ENCODE results near the gene RABL6.
"Not testable (repeated sequence)": the region's sequence is repeated elsewhere in the genome, so short reads cannot be mapped to it uniquely, and the experiment has no call there.

RABL6 gene

DNA sequence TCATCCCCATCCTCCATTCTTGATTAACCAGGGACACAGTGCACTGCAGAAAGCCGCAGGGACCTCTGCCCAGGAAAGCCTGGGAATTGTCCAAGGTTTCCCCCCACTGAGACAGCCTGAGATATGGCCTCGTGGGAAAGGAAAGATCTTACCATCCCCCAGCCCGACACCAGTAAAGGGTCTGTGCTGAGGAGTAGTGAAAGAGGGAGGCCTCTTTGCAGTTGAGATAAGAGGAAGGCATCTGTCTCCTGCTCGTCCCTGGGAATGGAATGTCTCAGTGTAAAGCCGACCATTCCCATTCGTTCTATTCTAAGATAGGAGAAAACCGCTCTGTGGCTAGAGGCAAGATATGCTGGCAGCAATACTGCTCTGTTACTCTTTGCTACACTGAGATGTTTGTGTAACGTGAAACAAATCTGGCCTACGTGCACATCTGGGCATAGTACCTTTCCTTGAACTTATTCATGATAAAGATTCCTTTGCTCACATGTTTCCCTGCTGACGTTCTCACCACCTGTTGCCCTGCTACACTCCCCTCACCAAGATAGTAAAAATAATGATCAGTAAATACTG lies 10.9 kb upstream of the RABL6 start:
- DNase-seq = peak; percentile 53

DNA sequence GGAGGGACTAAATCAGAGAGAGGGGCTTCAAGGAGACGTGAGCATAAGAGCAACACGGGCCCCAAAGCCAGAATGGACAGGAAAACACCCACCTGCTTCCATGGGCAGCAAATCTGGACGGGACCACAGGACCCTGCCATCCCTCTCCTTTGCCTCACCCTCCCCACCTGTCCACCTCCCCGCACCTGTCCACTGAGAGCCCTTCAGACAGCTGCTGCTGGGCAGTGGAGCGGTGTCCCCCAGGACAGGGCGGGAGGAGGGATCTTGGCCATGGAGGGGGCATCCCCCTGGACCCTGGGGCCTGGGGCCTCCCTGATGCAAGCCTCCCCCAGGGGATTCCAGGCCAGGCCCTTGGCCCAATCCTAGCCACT lies 9.1 kb upstream of the RABL6 start:
- DNase-seq = no peak

DNA sequence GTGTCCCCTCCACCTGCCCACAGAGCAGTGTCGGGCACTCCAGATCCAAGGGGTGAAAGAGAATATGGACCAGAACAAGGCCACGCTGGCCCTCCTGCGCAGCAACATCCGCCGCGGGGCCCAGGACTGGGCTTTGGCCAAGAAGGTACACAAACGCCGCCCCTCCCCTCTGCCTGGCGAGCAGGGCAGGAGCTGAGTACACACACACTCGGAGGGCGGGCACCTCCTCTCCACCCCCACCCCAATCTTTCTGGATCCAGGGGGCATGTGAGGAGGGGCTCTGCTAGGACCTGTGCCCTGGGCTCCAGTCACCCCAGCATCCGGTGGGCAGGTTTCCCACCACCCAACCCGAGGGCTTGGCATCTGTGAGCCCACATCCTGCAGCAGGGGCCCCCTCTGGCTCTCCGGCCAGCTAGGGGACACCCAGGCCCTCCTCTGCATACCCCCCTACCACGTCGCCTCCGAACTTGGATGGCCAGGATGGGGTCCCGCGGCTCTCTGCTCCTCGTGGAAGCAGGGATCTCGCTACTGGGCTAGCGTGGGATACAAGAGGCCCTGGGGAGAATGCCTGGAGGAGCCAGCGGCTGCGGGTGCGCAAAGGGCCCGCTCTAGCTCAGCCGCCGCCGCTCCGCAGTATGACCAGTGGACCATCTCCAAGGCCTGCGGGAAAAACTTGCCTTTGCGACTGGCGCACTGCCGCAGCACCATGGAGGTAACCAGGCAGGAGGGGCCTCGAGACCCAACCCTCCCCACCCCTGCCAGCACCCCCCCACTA lies 8.5 kb upstream of the RABL6 start:
- DNase-seq = no peak

DNA sequence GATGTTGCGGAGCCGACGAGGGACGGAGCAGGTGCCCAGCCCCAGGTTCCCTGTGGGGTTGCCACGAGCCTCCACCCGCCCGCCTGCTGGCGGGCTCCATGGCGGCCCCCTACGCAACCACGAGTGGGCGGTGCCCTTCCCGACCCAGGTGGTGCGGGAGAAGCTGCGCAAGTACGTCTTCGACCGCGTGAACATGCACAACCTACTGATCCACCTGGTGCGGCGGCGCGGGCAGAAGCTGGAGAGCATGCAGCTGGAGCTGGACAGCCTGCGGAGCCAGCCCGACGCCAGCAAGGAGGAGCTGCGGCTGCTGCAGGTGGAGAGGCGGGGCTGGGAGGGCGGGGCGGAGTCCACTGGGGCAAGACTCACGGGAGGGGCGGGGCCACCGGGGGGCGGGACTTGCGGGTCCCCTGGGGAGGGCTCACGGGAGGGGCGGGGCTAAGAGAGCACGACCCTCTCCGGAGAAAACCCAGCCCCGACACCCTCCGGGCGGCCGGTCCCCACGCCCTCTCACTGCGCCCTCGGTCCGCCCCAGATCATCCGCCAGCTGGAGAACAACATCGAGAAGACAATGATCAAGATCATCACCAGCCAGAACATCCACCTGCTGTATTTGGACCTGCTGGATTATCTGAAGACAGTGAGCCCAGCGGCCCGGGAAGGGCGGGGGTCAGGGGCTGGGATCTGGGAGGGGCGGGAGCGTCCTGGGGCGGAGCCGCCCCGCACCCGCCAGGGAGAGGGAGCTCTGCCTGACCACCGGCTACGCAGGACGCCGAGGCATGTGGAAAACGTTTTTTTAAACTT lies 7.7 kb upstream of the RABL6 start:
- DNase-seq = peak; percentile 96

DNA sequence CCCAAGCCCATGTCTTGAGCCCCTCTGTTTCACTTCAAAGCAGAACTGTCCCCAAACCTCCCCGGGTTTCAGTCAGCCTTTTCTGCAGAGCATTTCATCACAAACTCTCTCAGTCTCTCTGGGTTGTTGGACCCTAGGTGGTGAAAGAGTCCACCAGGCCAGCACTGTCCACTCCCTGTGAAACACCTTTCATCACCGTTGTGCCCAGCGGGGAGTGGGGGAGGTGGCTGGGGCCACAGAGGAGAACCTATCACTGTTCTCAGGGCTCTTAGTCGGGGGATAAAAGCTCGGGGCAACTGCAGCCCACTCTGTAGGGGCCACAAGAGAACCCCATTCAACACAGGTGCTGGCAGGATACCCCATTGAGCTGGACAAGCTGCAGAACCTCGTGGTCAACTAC lies 5.4 kb upstream of the RABL6 start:
- no peak for DNase-seq

DNA sequence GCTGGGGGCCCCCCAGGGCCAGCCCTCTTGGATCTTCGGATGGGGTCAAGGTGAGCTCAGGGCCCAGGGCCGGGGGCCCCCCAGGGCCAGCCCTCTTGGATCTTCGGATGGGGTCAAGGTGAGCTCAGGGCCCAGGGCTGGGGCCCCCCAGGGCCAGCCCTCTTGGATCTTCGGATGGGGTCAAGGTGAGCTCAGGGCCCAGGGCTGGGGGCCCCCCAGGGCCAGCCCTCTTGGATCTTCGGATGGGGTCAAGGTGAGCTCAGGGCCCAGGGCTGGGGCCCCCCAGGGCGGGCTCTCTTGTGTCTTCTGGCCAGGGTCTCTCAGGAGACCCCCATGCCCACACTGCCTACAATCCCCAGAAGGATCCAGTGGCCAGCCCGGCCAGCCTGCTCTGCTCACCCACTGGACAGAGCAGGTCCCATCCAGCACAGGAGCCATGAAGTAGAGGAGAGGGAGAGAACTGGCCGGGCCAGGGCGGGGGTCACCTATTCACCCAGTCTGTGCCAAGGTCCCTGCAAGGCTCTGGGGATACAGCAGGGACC lies 4.7 kb upstream of the RABL6 start:
- not testable (repeated sequence) for DNase-seq

DNA sequence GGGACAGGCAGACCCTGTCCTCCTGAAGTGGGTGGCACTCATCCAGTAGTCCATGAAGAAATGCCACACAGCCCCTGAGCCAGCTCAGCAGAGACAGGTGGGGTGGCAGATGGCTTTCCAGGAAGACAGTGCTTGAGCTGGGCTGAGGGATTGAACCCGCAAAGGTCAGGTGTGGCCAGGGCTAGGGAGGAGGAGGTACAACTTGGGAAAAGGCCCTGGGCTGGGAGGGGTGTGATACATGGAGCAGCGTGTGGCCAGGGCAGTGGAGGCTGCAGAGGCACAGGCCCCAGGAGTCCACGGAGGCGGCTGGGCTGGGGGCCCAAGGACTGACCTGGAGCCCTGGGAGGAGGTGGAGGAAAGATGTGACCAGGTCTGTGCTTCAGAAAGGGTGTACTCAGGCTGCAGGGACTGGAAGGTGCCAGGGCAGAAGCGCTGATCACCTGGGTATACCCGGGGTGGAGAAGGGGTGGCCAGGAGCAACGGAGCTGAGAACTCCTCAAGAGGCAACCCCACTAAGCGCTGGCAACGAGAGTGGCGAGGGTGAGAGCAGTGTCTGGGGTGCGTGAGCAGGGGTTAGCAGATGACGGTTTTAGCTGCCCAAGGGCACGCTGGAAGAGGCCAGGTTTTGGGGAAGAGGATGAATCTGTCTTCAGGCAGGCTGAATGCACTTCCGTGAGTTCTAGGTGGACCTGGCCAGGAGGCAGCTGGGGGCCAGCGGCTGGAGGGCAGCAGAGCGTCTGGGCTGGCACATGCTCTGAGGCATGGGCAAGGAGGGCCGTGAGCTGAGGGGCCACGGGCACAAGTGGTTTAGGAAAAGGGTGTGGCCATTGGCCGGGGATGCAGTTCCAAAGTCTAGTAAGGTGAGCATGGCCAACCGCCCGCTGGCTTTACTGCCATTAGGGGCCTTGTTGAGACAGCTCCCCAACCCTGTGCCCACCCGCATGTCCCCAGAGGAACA lies 3.9 kb upstream of the RABL6 start:
- DNase-seq = peak; percentile 41

DNA sequence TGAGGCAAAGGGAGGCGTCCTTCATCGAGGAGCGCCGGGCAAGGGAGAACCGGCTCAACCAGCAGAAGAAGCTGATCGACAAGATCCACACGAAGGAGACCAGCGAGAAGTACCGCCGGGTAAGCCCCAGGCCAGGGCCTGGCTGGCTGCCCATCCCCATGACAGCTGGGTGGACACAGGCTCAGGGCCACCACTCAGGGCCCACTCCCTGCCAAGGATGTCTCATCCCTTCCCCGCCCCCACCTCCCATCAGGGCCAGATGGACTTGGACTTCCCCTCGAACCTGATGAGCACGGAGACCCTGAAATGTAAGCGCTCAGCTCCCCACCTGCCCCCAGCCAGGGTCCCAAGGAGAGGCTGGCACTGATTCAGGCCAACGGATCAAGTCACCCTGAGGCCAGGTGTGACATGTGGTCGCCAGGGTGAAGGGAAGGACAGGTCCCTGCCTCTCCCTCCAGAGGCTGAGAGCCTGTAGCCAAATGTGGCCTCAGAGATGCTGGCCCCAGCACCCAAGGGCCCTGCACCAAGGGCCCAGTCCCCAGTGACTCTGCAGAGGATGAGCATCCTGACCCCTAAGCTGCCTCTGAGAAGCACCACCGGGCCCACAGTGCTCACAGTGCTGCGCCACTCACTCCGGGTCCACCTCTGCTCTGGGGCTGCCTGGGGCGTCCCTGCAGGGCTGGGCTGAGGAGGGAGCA lies 3.1 kb upstream of the RABL6 start:
- no peak for DNase-seq

DNA sequence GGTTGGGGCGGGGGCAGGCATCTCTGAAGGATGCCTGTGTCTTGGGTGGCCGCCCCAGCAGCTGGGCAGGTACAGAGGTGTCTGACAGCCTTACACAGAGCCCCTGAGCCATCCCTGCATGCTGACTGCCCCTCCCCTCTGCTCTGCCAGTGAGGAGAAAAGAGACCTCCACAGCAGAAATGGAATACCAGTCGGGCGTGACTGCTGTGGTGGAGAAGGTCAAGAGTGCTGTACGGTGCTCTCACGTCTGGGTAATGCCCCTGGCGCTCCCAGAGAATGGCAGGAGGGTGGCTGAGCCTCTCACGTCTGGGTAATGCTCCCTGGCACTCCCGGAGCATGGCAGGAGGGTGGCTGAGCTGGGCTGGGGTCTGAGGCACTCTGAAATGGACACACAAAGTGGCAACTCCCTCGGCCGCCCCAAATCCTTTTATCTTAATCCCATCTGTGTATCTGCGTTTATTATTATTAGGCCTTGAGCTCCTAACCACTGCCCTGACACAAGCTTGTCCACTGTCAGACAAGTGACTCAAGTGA lies 2.5 kb upstream of the RABL6 start:
- DNase-seq = no peak

DNA sequence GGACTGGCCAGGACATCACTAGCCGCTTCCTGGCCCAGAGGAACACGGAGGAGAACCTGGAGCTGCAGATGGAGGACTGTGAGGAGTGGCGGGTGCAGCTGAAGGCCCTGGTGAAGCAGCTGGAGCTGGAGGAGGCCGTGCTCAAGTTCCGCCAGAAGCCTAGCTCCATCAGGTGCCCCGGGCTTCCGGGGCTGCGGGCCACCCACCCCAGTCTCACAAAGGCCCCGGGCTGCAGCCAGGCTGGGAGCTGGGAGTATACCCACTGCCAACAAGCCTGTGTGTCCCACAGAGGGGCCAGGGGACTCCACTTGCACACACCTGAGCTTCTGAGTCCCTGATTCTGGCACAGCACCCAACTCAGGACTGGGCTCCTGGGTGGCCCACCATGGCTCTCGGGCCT lies 1.7 kb upstream of the RABL6 start:
- DNase-seq = no peak

DNA sequence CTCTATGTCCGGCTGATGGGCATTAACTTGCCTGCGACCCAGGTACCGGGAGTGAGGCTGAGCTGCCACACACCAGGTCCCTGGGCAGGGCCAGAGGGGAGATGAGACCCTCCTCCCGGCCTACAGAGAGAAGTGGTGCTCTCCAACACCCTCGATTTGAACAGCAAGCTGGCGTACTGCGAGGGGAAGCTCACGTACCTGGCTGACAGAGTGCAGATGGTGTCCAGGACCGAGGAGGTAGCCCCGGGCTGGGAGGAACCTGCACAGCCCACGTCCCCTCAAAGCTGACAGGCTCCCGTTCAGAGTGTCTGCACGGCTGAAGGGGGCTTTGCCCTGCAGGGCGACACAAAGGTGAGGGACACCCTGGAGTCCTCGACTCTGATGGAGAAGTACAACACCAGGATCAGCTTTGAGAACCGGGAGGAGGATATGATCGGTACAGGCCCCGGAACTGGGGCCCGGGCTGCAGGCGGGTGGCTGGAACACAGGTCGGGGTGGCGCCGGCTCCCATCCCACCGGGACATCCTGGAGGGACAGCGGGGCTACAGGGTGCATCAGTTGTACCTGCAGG lies 1.0 kb upstream of the RABL6 start:
- no peak for DNase-seq

DNA sequence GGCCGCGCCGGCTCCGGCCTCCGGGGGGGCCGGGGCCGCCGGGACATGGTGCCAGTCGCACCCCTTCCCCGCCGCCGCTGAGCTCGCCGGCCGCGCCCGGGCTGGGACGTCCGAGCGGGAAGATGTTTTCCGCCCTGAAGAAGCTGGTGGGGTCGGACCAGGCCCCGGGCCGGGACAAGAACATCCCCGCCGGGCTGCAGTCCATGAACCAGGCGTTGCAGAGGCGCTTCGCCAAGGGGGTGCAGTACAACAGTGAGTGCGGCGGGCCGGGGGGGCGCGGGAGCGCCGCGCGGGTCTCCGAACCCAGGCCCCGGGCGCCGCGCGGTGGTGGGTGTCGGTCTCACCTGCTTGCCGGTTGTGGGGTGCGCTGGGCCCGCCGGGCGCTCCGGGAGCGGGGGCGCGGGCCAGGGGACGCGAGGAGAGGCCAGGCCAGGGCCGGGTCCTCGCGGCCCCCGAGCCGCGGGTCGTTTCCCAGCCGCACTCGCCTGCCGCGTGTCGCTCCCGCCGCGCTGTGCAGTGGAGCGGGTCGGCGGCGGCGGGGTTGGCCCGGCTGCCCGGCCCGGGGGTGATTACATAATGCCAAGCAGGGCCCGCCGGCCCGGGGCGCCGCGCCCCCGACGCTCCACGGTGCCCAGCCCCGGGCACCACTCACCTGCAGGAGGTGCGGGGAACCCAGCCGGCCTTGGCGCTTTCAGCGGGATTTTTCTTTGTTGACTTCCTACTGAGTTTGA lies 492 bp downstream of the RABL6 start:
- DNase-seq = peak; percentile 41

DNA sequence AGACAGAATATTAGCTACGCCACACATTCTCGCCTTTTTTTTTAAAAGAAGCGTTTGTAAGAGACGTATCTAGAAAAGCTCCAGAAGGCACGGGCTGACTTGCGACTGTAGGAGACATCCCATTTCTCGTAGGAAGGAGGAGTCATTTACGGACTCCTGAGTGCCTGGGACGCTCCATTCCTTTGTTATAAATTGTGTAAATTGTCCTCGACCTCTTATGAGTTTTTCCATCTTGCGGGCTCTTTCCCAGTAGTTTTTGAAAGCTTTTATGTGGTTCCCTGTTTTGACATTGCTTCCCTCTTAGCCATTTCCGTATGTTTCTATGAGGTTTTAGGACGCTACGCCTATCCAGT lies 1.0 kb downstream of the RABL6 start:
- peak; percentile 52 for DNase-seq

DNA sequence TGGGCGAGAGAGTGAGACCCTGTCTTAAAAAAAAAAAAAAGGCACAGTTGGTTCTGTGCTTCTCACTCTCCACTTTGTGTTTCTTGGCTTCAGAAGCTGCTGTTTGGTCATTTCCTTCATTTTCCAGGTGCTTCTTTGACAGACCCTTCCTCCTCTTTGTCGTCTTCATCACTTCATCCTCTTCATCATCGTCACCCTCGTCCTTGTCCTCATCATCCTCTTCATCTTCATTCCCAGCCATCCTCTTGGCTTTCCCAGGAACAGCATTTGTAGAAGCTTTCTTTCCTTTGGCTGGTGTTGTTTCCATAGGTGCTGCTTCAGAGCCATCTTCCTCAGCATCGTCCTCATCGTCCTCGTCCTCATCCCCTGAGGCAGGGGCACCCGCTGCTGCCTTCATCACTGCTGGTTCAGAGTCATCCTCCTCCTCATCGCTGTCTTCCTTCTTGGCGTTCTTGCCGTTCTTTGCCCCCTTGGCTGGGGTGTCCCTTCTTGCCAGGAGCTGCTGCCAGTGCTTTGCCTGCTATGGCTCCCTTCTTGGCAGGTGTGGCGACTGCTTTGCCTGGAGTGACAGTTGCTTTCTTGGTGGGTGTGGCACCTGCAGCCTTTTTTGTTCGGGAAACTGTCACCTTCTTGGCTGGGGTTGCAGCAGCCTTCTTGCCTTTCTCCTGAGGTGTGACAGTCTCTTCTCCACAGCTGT lies 7.1 kb downstream of the RABL6 start:
- DNase-seq = no peak

DNA sequence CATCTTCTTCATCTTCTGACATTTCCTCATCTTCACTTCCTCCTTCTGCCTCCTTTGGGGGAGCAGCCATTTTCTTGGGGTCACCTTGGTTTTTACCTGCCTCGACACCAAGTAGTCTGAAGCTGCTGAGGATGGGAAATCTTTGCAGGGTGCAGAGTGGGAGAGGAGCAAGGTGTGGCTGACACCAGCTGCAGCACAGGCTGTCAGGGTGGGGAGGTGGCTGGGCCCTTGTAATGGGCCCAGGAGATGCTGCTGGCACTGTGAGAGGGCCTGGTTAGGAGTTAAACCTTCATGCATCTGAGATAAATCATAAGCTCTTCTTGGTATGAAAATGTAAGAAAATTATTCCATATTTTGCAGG lies 7.7 kb downstream of the RABL6 start:
- DNase-seq = no peak

DNA sequence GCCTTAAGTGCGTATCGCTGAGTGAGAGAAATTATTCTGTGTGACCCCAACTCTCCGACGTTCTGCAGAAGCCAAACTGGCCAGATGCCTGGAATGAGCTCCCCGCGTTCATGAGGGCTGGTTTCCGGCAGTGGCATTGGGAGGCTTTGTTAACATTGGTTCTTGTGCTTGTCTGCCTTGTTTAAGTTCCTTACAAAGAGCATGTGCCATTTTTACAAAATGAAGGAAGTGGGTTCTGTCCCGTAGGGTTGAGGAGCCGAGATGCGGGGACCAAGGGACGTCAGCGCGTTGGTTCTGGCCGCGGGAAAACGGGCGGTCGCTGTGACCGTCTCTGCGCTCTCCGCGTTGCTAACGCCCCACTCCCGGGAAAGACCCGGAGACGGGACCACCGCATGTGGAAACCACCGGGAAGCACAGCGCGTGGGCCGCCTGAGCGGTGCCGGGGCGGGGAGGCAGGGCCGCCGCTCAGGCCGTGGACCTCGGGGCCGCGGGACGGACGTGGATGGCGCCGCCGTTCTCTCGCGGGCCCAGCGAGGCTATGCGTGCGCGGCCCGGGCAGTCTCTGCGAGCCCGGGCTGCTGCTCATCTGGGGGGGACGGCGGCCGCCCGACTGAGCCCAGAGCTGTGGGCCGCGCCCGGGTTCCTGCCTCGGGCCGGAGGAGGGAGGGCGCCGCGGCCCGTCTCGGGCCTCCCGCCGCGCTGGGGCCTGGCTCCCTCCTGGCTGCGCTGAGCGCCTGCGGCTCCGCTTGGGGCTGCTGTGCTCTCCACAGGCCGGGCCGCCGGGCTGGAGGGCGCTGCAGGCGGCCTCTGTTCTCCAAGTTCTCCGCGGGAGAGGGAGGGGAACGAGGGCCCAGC lies 13.4 kb downstream of the RABL6 start:
- DNase-seq = no peak

DNA sequence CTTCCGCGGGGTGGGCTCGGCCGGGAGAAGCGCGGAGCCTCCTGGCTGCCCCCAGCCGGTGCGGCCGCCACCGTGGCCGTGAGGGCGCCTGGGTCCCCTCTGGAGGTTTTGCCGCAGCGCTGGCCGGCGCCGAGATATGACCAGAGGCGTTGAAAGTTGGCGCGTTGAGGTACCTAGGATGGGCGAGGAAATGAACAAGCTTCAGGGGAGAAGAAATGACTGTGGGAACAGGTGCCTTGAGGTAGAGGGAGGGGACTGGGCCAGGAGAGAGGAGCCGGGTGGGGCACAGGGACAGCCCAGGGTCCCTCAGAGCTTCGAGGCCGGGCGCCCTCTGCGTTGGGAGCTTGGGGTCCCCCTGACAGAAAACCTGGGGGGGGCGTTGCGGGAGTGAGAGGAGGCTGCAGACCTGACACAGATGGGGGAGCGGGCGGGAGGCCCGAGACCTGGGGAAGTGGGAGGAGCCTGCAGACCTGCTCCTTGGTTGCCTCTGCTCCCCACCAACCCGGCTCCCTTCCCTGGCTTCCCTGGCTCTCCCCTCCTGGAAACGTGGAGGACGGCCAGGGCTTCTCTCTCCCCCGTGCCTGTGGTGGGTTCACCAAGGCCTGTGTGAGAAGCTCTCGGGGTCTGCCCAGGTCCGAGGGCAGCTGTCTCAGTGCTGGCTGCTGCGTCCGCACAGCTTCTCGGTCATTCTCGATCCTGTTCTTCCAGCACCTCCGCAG lies 14.2 kb downstream of the RABL6 start:
- no peak for DNase-seq

Measured in NCI-H2171 treated with DMSO at 0.1 percent for 48 hours (cell line).